A549 (cell line): Measurements from ENCODE around the gene CREG2. TPM values are rescaled to one million over a fixed set of nuclear protein-coding genes. Genes with fewer than 3 reads are reported as not detected.

Experiments
- ATAC-seq, 2 experiments: fragments of 200-7000 bp in 1 of 2; fragments of >200 bp in 1 of 2; cut with Nextera tagmentation in 1 of 2; cut with Tn5 transposase in 1 of 2; 3 replicates each; pipeline versions ENCODE4 v1.8.0 to v1.9.1; 2018 to 2020; ENCODE audit warnings: mild to moderate bottlenecking in 1 of 2, moderate library complexity in 1 of 2
- CTCF ChIA-PET: fragments of 300-600 bp; sonication (Branson Sonifier 250); formaldehyde crosslinking; extraction: SDS; loops from one replicate; lab custom pipeline; 2021; ENCODE audit warnings: antibody characterized with exemption, inconsistent platforms; lab: Yijun Ruan, JAX
- POLR2A ChIA-PET: fragments of 350-600 bp; formaldehyde crosslinking; extraction: SDS; loops from one replicate; lab custom pipeline; 2021; ENCODE audit warnings: antibody characterized with exemption, inconsistent platforms; lab: Yijun Ruan, JAX
- DNase-seq, 2 experiments: peaks; one replicate each; pipeline versions ENCODE4 v3.0.0 to v3.0.0-alpha.2; 2011 to 2016; ENCODE audit warnings: low read depth in 1 of 2, low spot score in 1 of 2
- FAIRE-seq: peaks from 2 replicates; lab custom pipeline; 2011; peaks lifted over from hg19 to GRCh38; lab: Jason Lieb, UNC
- H3K27ac ChIP-seq, 2 experiments: fragments of >200 bp; sonication (Bioruptor Twin); formaldehyde crosslinking; 3 replicates each; pipeline ENCODE4 v1.5.1; 2016 to 2017
- H3K4me1 ChIP-seq: fragments of >200 bp; sonication (Bioruptor Twin); formaldehyde crosslinking; 3 replicates; pipeline ENCODE4 v1.6.1; 2016
- H3K4me2 ChIP-seq: fragments of >200 bp; sonication (Bioruptor Twin); formaldehyde crosslinking; 3 replicates; pipeline ENCODE4 v1.6.1; 2016
- H3K4me3 ChIP-seq: fragments of >200 bp; sonication (Bioruptor Twin); formaldehyde crosslinking; 3 replicates; pipeline ENCODE4 v1.5.1; 2016
- H3K9me3 ChIP-seq: fragments of >200 bp; sonication (Bioruptor Twin); formaldehyde crosslinking; 3 replicates; pipeline ENCODE4 v1.6.1; 2016
- FOSL2 ChIP-seq, 2 experiments: fragments of 450-650 bp in 1 of 2; fragments of >200 bp in 1 of 2; sonication (Bioruptor Twin) in 1 of 2; formaldehyde crosslinking; IDR thresholded peaks; 2 replicates each; pipeline versions ENCODE4 v1.5.0 to v1.6.1; 2016 to 2020; ENCODE audit warnings: mild to moderate bottlenecking in 1 of 2, moderate library complexity in 1 of 2
- HEYL ChIP-seq: fragments of 250-450 bp; sonication (Bioruptor Pico); IDR thresholded peaks from 2 replicates; pipeline ENCODE4 v1.8.0; 2021; ENCODE audit warnings: mild to moderate bottlenecking, moderate library complexity
- KDM5A ChIP-seq: fragments of 200-600 bp; sonication (generic); IDR thresholded peaks from 2 replicates; pipeline ENCODE4 v1.6.1; 2016; ENCODE audit warnings: antibody characterized with exemption, mild to moderate bottlenecking
- MAFK ChIP-seq: fragments of 450-650 bp; IDR thresholded peaks from 2 replicates; pipeline ENCODE4 v1.6.1; 2014; ENCODE audit not compliant: partially characterized antibody
- MAZ ChIP-seq: fragments of 150-350 bp; IDR thresholded peaks from 2 replicates; pipeline ENCODE4 v1.6.1; 2014; ENCODE audit warnings: antibody characterized with exemption, low read depth, low read length, borderline replicate concordance
- MYC ChIP-seq: IDR thresholded peaks from 2 replicates; pipeline ENCODE4 v1.6.1; 2012; ENCODE audit warnings: mild to moderate bottlenecking, inconsistent platforms, low read length, improper control_type of control experiment, borderline replicate concordance
- POLR2A ChIP-seq: IDR thresholded peaks from 2 replicates; pipeline ENCODE4 v1.6.1; 2012; ENCODE audit warnings: mild to moderate bottlenecking, low read length
- RAD21 ChIP-seq, 2 experiments: fragments of >200 bp in 1 of 2; sonication (Bioruptor Twin) in 1 of 2; formaldehyde crosslinking in 1 of 2; IDR thresholded peaks in 1 of 2; conservative IDR thresholded peaks in 1 of 2; 2 replicates in 1 of 2; 3 replicates in 1 of 2; pipeline ENCODE4 v1.6.1; 2012 to 2018; ENCODE audit warnings: inconsistent platforms in 1 of 2
- RNF2 ChIP-seq: fragments of 200-600 bp; sonication (generic); IDR thresholded peaks from 2 replicates; pipeline ENCODE4 v1.6.1; 2016; ENCODE audit warnings: low read depth, mild to moderate bottlenecking, antibody characterized with exemption, moderate library complexity, borderline replicate concordance
- SMC3 ChIP-seq: fragments of >200 bp; sonication (Bioruptor Twin); formaldehyde crosslinking; IDR thresholded peaks from 3 replicates; pipeline ENCODE4 v1.6.1; 2018; ENCODE audit warnings: inconsistent platforms
- SREBF2 ChIP-seq: fragments of 450-650 bp; IDR thresholded peaks from 2 replicates; pipeline ENCODE4 v1.6.1; 2014; ENCODE audit warnings: mild to moderate bottlenecking, moderate library complexity
- TFCP2L1 ChIP-seq: fragments of 250-450 bp; sonication (Bioruptor Pico); IDR thresholded peaks from 2 replicates; pipeline ENCODE4 v1.5.0; 2021; ENCODE audit warnings: mild to moderate bottlenecking
- ZFP36 ChIP-seq: fragments of 450-650 bp; IDR thresholded peaks from 2 replicates; pipeline ENCODE4 v1.6.1; 2014; ENCODE audit warnings: borderline replicate concordance; ENCODE audit not compliant: partially characterized antibody
- WGBS: methylation state at CpG from one replicate; pipeline ENCODE4 v1.1.6; 2017; ENCODE audit errors: missing lambda C conversion rate; 5-methylcytosine and 5-hydroxymethylcytosine counted together
- polyA plus RNA-seq, 4 experiments: library from polyadenylated mRNA; depleted of rRNA in 3 of 4; stranded (reverse); fragments of >200 nt; fragmentation: RNase III in 1 of 4; extraction: RNeasy Plus Mini Kit Qiagen cat#74134 plus additional on column Dnase treatment in 1 of 4; gene quantifications; 2 replicates in 3 of 4; 3 replicates in 1 of 4; pipeline ENCODE4 v1.2.3, GENCODE V29; 2011 to 2017
- TF ChIP-seq, protein P1 (sequence below): fragments of 250-450 bp; sonication (Bioruptor Pico); IDR thresholded peaks from 2 replicates; pipeline ENCODE4 v1.5.0; 2020; ENCODE audit warnings: low read depth, mild to moderate bottlenecking, moderate library complexity
- TF ChIP-seq, protein P2 (sequence below): fragments of >200 bp; sonication (Bioruptor Twin); formaldehyde crosslinking; IDR thresholded peaks from 3 replicates; pipeline ENCODE4 v1.5.1; 2016
- TF ChIP-seq, protein P3 (sequence below): IDR thresholded peaks from 2 replicates; pipeline ENCODE4 v1.6.1; 2012; ENCODE audit warnings: low read depth, borderline replicate concordance
- TF ChIP-seq, protein P4 (sequence below): fragments of 150-350 bp; IDR thresholded peaks from 2 replicates; pipeline ENCODE4 v1.6.1; 2014; ENCODE audit warnings: low read depth, mild to moderate bottlenecking, low read length

Gene CREG2
- polyA plus RNA-seq, 2 of the 4 experiments (the other 2 are of a cell fraction): 1.5 to 1.6 TPM

- TF ChIP-seq, protein P1, sequence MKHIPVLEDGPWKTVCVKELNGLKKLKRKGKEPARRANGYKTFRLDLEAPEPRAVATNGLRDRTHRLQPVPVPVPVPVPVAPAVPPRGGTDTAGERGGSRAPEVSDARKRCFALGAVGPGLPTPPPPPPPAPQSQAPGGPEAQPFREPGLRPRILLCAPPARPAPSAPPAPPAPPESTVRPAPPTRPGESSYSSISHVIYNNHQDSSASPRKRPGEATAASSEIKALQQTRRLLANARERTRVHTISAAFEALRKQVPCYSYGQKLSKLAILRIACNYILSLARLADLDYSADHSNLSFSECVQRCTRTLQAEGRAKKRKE (CRISPR knock-in tag): no peak
- TF ChIP-seq, protein P2, sequence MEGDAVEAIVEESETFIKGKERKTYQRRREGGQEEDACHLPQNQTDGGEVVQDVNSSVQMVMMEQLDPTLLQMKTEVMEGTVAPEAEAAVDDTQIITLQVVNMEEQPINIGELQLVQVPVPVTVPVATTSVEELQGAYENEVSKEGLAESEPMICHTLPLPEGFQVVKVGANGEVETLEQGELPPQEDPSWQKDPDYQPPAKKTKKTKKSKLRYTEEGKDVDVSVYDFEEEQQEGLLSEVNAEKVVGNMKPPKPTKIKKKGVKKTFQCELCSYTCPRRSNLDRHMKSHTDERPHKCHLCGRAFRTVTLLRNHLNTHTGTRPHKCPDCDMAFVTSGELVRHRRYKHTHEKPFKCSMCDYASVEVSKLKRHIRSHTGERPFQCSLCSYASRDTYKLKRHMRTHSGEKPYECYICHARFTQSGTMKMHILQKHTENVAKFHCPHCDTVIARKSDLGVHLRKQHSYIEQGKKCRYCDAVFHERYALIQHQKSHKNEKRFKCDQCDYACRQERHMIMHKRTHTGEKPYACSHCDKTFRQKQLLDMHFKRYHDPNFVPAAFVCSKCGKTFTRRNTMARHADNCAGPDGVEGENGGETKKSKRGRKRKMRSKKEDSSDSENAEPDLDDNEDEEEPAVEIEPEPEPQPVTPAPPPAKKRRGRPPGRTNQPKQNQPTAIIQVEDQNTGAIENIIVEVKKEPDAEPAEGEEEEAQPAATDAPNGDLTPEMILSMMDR: no peak
Observed at GRCh38 chr2:101342625-101343008, 44.7 kb downstream of the CREG2 start (continued).

DNA sequence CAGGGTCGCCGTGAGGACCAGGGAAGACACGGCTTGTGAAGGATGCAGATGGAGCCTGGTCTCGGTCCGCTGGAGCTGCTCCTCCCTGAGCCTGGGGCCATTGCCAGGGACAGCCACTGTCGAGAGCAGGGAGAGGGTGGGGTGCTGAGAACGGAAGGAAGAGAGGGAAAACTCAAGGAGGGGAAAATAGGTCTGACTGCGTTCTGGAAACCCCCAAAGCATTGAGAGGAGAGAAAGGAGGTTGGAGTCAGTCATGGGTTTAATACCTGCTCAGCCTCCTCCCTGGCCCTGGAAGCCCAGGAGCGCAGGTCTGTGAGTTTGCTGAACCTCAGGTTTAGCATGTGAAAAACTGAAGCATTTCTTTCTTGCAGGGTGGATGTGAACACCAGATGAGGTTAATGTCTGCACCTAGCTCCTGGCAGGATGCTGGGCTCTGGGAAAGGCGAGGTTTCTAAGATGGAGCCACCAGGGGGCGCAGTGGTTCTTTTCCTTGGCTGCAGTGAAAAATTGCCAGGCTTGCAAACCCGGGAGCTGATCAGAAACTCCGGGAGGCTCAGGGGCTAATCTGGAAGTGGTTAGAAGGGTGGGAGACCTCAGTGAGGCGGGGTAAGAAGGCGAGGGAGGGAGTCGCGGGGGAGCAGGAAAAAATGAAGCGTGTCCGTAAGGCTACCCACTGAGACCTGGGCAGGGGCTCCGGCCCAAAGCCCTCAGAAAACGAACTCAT lies 45.2 kb downstream of the CREG2 start:
- H3K4me3 ChIP-seq: no peak overlapping the region
- TF ChIP-seq MAFK (peak; percentile 90), RAD21 (conservative IDR thresholded peaks at IDR 0.05 in 1 of 2, IDR thresholded peaks at IDR 0.05 in 1 of 2) (peak; percentile 90), SMC3 (peak; percentile 89), ZFP36 (no peak)
- TF ChIP-seq, protein P2: peak; percentile 88
- H3K4me2 ChIP-seq: peak overlapping the region; percentile 48
- 0 out of 3 replicates have a peak, but pooled peaks cover 3% of the 10 kb centered on the region for H3K4me1 ChIP-seq
- 39% methylated on average over 21 of the region's 21 CpGs for WGBS
- ChIA-PET POLR2A (interaction anchor here (0.6 kb wide), 1 partner anchor 365 kb away, joined by 9 read pairs; no protein-coding TSS in a partner anchor), CTCF (interaction anchor here (0.6 to 4.6 kb wide), 69 partner anchors 9 to 1108 kb away, joined by 3 to 50 read pairs (median 4); partner anchors contain the start of gene CREG2)
- peak overlapping the region in 1 of 2 experiments; percentile 53; a peak in 1 of 6 replicates for H3K27ac ChIP-seq
- H3K9me3 ChIP-seq: no peaks in the 10 kb centered on the region
- FAIRE-seq (no peak), DNase-seq (peak; percentile 64 to 76), ATAC-seq (peak; percentile 77 to 93)

- no peak for DNase-seq
- no peak overlapping the region for H3K4me3 ChIP-seq
- ChIA-PET POLR2A (no interaction called here), CTCF (interaction anchor here (0.7 to 4.6 kb wide), 58 partner anchors 8 to 1107 kb away, joined by 3 to 50 read pairs (median 4); partner anchors contain the start of gene CREG2)
- H3K4me2 ChIP-seq: no peak overlapping the region
- H3K27ac ChIP-seq: no peak overlapping the region
- no peaks in the 10 kb centered on the region for H3K9me3 ChIP-seq
- WGBS: 41% methylated on average over 7 of the region's 7 CpGs
- no peak for FAIRE-seq
- ATAC-seq: peak in 1 of 2 experiments; percentile 61; a peak in 3 of 6 replicates
- H3K4me1 ChIP-seq: 0 out of 3 replicates have a peak, but pooled peaks cover 3% of the 10 kb centered on the region
- no peak for TF ChIP-seq FOSL2 (IDR thresholded peaks at IDR 0.05)
- TF ChIP-seq FOSL2 (CRISPR knock-in tag; IDR thresholded peaks at IDR 0.05): no peak
- TF ChIP-seq SREBF2: no peak
- no peak for TF ChIP-seq SMC3
- TF ChIP-seq, protein P3, sequence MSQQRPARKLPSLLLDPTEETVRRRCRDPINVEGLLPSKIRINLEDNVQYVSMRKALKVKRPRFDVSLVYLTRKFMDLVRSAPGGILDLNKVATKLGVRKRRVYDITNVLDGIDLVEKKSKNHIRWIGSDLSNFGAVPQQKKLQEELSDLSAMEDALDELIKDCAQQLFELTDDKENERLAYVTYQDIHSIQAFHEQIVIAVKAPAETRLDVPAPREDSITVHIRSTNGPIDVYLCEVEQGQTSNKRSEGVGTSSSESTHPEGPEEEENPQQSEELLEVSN: no peak
- TF ChIP-seq TFCP2L1 (CRISPR knock-in tag): no peak
- no peak for TF ChIP-seq RNF2
- TF ChIP-seq POLR2A: no peak
- TF ChIP-seq KDM5A: no peak
- TF ChIP-seq RAD21 (conservative IDR thresholded peaks at IDR 0.05 in 1 of 2, IDR thresholded peaks at IDR 0.05 in 1 of 2): no peak
- TF ChIP-seq, protein P2: no peak
- no peak for TF ChIP-seq MAZ
- TF ChIP-seq HEYL: no peak
- TF ChIP-seq, protein P4, sequence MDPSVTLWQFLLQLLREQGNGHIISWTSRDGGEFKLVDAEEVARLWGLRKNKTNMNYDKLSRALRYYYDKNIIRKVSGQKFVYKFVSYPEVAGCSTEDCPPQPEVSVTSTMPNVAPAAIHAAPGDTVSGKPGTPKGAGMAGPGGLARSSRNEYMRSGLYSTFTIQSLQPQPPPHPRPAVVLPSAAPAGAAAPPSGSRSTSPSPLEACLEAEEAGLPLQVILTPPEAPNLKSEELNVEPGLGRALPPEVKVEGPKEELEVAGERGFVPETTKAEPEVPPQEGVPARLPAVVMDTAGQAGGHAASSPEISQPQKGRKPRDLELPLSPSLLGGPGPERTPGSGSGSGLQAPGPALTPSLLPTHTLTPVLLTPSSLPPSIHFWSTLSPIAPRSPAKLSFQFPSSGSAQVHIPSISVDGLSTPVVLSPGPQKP: no peak
- no peak for TF ChIP-seq MYC
Observed at GRCh38 chr2:101341421-101341820, 45.9 kb downstream of the CREG2 start.
